Sigmoid colon (tissue), 4 donors: ENCODE results near the gene RSPRY1.

ENCODE experiments used
- EP300 ChIP-seq, 4 donors: sonication (generic); formaldehyde crosslinking; IDR thresholded peaks; one replicate each; pipeline ENCODE4 v1.6.1; 2017; ENCODE audit warnings: antibody characterized with exemption in 4 of 4
- POLR2A ChIP-seq, 2 donors: fragments of 450-650 bp; IDR thresholded peaks; one replicate each; pipeline ENCODE4 v1.6.1; 2016; ENCODE audit warnings: antibody characterized with exemption in 2 of 2, mild to moderate bottlenecking in 2 of 2, moderate library complexity in 2 of 2
- TF ChIP-seq, protein P1 (sequence below), 4 experiments: fragments of 450-650 bp in 3 of 4; fragments of 200-600 bp in 1 of 4; IDR thresholded peaks; one replicate each; pipeline ENCODE4 v1.5.1; 2016 to 2019; ENCODE audit warnings: antibody characterized with exemption in 4 of 4, mild to moderate bottlenecking in 3 of 4, moderate library complexity in 2 of 4

DNA sequence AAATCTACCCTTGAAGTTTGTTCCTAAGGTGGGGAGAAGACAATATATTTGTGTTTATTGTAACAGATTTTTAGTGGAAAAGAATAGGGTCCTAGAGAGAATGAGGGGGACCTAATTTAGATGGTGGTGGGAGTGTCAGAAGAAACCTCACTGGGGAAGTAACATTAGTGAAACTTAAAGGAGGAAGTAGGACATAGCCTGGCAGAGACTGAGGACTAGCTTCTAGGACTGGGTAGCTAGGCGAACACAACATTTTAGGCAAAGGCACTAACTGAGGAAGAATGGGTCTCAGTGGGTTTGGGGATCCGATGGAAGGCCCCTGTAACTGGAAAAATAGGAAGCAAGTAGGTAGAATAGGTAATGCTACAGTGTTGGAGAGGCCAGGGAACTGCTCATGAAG lies 54.7 kb downstream of the RSPRY1 start:
- TF ChIP-seq, protein P1, sequence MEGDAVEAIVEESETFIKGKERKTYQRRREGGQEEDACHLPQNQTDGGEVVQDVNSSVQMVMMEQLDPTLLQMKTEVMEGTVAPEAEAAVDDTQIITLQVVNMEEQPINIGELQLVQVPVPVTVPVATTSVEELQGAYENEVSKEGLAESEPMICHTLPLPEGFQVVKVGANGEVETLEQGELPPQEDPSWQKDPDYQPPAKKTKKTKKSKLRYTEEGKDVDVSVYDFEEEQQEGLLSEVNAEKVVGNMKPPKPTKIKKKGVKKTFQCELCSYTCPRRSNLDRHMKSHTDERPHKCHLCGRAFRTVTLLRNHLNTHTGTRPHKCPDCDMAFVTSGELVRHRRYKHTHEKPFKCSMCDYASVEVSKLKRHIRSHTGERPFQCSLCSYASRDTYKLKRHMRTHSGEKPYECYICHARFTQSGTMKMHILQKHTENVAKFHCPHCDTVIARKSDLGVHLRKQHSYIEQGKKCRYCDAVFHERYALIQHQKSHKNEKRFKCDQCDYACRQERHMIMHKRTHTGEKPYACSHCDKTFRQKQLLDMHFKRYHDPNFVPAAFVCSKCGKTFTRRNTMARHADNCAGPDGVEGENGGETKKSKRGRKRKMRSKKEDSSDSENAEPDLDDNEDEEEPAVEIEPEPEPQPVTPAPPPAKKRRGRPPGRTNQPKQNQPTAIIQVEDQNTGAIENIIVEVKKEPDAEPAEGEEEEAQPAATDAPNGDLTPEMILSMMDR (IDR thresholded peaks at IDR 0.05) = no peak
- no peak for TF ChIP-seq POLR2A (IDR thresholded peaks at IDR 0.05)
- no peak for TF ChIP-seq EP300 (IDR thresholded peaks at IDR 0.05)
